Measurements from ENCODE around the gene FOXO1.

Gene FOXO1

DNA sequence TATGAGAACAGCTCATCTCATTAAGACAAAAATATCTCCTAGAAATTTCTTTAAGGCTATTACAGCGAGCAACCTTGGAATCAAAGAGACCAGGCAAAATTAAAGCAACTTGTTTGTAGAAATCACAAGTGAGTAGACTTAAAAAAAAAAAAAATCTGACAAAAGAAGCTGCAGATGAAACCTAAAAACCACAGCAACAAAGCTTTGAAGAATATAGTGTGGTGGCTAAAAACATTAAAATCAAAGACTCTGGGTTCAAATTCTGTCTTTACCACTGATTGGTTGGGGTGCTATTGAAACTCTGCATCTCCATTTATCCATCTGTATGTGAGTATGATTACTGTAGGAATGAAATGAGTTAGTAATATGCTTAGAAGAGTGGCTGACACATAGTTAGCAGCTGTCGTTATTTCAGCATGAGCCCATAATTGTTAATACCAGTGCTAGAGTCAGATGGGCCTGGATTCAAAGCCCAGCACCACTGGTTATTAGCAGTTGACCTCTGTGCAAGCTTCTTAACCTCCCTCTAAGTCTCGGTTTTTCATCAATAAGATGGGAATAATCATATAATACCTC lies 157.6 kb downstream of the FOXO1 start:
- TF ChIP-seq POLR2AphosphoS5 (IDR thresholded peaks at IDR 0.05; ENCODE audit: low read depth, low read length) (no peak), TAF1 (IDR thresholded peaks at IDR 0.05; ENCODE audit: borderline replicate concordance, low read depth, low read length) (no peak), POLR2A (IDR thresholded peaks at IDR 0.05; ENCODE audit: low read depth, low read length) (no peak)
- no peak for FAIRE-seq
- no peak for DNase-seq (ENCODE audit: insufficient read length)

DNA sequence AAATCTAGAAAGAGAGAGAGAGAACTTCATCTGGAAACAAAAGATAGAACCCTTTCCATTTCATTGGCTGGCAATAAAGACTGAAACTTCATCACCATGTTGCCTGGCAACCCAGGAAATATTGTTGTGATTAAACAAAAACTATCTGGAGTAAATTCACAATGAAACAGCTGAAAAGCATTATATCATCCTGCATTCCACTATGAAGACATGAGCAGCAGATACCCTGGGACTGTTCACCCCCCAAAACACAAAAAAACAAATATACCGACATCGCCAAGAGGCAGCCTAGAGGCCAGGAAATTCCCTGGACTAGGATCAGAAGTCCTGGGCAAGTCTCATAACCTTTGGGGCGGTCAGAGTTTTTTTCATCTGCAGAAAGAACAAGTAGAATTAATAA lies 158.3 kb downstream of the FOXO1 start:
- FAIRE-seq: no peak
- TF ChIP-seq TAF1 (IDR thresholded peaks at IDR 0.05; ENCODE audit: borderline replicate concordance, low read depth, low read length): no peak
- no peak for TF ChIP-seq POLR2AphosphoS5 (IDR thresholded peaks at IDR 0.05; ENCODE audit: low read depth, low read length)
- TF ChIP-seq POLR2A (IDR thresholded peaks at IDR 0.05; ENCODE audit: low read depth, low read length): no peak
- no peak for DNase-seq (ENCODE audit: insufficient read length)

DNA sequence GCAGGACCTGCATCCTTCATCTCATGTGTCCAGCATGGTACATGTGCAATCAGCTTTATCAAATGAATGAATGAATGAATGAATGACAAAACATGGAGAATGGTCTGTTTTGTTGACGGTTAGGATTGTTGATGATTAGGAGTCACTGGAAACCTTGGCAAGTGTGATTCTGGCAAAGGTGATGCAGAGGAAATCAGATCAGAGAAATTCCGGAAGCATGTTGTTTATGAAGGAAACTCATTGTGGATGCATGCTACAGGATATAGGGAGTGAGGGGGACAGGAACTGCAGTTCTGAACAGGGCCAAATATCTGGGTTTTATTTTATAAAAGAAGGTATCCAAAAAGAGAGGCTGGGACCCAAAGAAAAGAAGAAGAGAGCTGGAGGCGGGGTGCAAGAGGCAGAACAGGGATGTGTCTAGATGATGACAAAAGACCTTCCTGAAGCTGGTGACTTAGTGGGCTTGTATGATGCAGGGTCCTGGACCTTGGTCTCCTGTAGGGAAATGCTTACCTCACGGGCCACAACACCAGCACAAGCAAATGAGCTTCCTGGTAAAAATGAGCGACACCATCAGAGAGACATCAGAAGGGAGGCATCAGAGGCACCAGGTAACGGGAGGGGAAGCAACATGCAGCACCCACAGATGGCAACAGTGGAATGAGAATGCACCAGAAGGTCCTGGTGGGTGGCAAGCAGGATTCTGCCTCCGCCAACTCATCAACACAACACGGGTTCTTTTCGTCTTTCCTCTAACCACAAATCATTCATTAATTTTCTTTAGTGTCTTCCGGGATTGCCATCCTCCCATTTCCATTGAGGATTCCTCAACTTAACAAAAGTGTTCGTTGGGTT lies 159.6 kb downstream of the FOXO1 start:
- DNase-seq (ENCODE audit: insufficient read length) (no peak), FAIRE-seq (no peak)

More for the DNA sequence above, 159.6 kb downstream of the FOXO1 start:
- TF ChIP-seq TAF1 (IDR thresholded peaks at IDR 0.05; ENCODE audit: borderline replicate concordance, low read depth, low read length) (no peak), POLR2A (IDR thresholded peaks at IDR 0.05; ENCODE audit: low read depth, low read length) (no peak), POLR2AphosphoS5 (IDR thresholded peaks at IDR 0.05; ENCODE audit: low read depth, low read length) (no peak)

All from GM12892 (cell line).